ENCODE data around the gene LCLAT1. TPM values are rescaled to one million over a fixed set of nuclear protein-coding genes. Genes with fewer than 3 reads are reported as not detected.

LCLAT1 gene
- total RNA-seq, 4 donors from 2014 or later, result 24.9 to 62.9 (median 36.3) TPM

GRCh38 chr2:30561349-30561748 lies 114.3 kb downstream of the LCLAT1 start:
- DNase-seq (ENCODE audit: extremely low spot score), result no peak
- H3K36me3 ChIP-seq, result peaks cover 0 to 5% (median 0%) of the 10 kb centered on the region in 4 donors
- no peak overlapping the region for H3K27ac ChIP-seq (replicated peaks in 1 of 4)
- no peaks in the 10 kb centered on the region for H3K27me3 ChIP-seq
- H3K9me3 ChIP-seq, result no peaks in the 10 kb centered on the region
- no peak overlapping the region for H3K4me3 ChIP-seq
- 81% methylated on average over 1 of the region's 1 CpG for WGBS
- no peak for TF ChIP-seq EP300 (IDR thresholded peaks at IDR 0.05)
- TF ChIP-seq CTCF (IDR thresholded peaks at IDR 0.05), result no peak
- no peak for TF ChIP-seq POLR2A (IDR thresholded peaks at IDR 0.05; ENCODE audit: low read depth)
- no peak for TF ChIP-seq POLR2AphosphoS5 (IDR thresholded peaks at IDR 0.05)
- H3K4me1 ChIP-seq, result peaks cover 0 to 10% (median under 1%) of the 10 kb centered on the region in 4 donors
- intact Hi-C loops (cut with DNase I), result no loop called here

GRCh38 chr2:30565851-30566358 lies 118.9 kb downstream of the LCLAT1 start:
- H3K27ac ChIP-seq (replicated peaks in 1 of 4), result no peak overlapping the region
- intact Hi-C loops (cut with DNase I), result no loop called here

GRCh38 chr2:30566631-30567030 lies 119.6 kb downstream of the LCLAT1 start:
- H3K36me3 ChIP-seq, result peaks cover 0 to 5% (median 1%) of the 10 kb centered on the region in 4 donors
- TF ChIP-seq POLR2A (IDR thresholded peaks at IDR 0.05; ENCODE audit: low read depth) (no peak), POLR2AphosphoS5 (IDR thresholded peaks at IDR 0.05) (peak in 1 of 2 donors; percentile 4), EP300 (IDR thresholded peaks at IDR 0.05) (no peak), CTCF (IDR thresholded peaks at IDR 0.05) (no peak)
- intact Hi-C loops (cut with DNase I), result no loop called here
- H3K27ac ChIP-seq (replicated peaks in 1 of 4), result no peak overlapping the region
- WGBS, result 82% methylated on average over 4 of the region's 4 CpGs
- no peaks in the 10 kb centered on the region for H3K27me3 ChIP-seq
- H3K4me1 ChIP-seq, result peaks cover 0 to 10% (median 3%) of the 10 kb centered on the region in 4 donors
- no peak overlapping the region for H3K4me3 ChIP-seq
- no peaks in the 10 kb centered on the region for H3K9me3 ChIP-seq
- no peak for DNase-seq (ENCODE audit: extremely low spot score)

More at GRCh38 chr2:30565851-30566358, 118.9 kb downstream of the LCLAT1 start:
- WGBS, result 75% methylated on average over 5 of the region's 5 CpGs
- no peak overlapping the region for H3K4me3 ChIP-seq
- H3K27me3 ChIP-seq, result no peaks in the 10 kb centered on the region
- no peaks in the 10 kb centered on the region for H3K9me3 ChIP-seq
- no peak for DNase-seq (ENCODE audit: extremely low spot score)
- H3K36me3 ChIP-seq, result peaks cover 0 to 5% (median 1%) of the 10 kb centered on the region in 4 donors
- H3K4me1 ChIP-seq, result peaks cover 0 to 10% (median 3%) of the 10 kb centered on the region in 4 donors
- TF ChIP-seq CTCF (IDR thresholded peaks at IDR 0.05) (no peak), POLR2AphosphoS5 (IDR thresholded peaks at IDR 0.05) (no peak), EP300 (IDR thresholded peaks at IDR 0.05) (no peak), POLR2A (IDR thresholded peaks at IDR 0.05; ENCODE audit: low read depth) (no peak)

- WGBS, result 99% methylated on average over 4 of the region's 4 CpGs
- Histone ChIP-seq H3K4me1 (peaks cover 0 to 10% (median 3%) of the 10 kb centered on the region in 4 donors), H3K4me3 (no peak overlapping the region), H3K36me3 (peaks cover 0 to 5% (median 1%) of the 10 kb centered on the region in 4 donors), H3K27ac (replicated peaks in 1 of 4) (no peak overlapping the region), H3K9me3 (no peaks in the 10 kb centered on the region), H3K27me3 (no peaks in the 10 kb centered on the region)
- TF ChIP-seq POLR2AphosphoS5 (IDR thresholded peaks at IDR 0.05) (no peak), CTCF (IDR thresholded peaks at IDR 0.05) (no peak), EP300 (IDR thresholded peaks at IDR 0.05) (no peak)
- intact Hi-C loops (cut with DNase I), result no loop called here
- no peak for DNase-seq (ENCODE audit: extremely low spot score)
Observed at GRCh38 chr2:30567317-30567716, 120.3 kb downstream of the LCLAT1 start.

- H3K36me3 ChIP-seq, result peaks cover 0 to 3% (median 0%) of the 10 kb centered on the region in 4 donors
- DNase-seq (ENCODE audit: extremely low spot score), result no peak
- TF ChIP-seq EP300 (IDR thresholded peaks at IDR 0.05) (no peak), POLR2AphosphoS5 (IDR thresholded peaks at IDR 0.05) (no peak), POLR2A (IDR thresholded peaks at IDR 0.05; ENCODE audit: low read depth) (no peak), CTCF (IDR thresholded peaks at IDR 0.05) (no peak)
- H3K9me3 ChIP-seq, result no peaks in the 10 kb centered on the region
- no peaks in the 10 kb centered on the region for H3K27me3 ChIP-seq
- H3K4me3 ChIP-seq, result no peak overlapping the region
- no peak overlapping the region for H3K27ac ChIP-seq (replicated peaks in 1 of 4)
- H3K4me1 ChIP-seq, result peaks cover 0 to 10% (median 3%) of the 10 kb centered on the region in 4 donors
- intact Hi-C loops (cut with DNase I), result no loop called here
Observed at GRCh38 chr2:30569946-30570345, 122.9 kb downstream of the LCLAT1 start.
